Transverse colon (tissue), 4 donors: ENCODE measurements around the gene NCAPD2.

ENCODE experiments used
- EP300 ChIP-seq: sonication (generic); formaldehyde crosslinking; IDR thresholded peaks from one replicate; pipeline ENCODE4 v1.6.1; 2017; ENCODE audit warnings: antibody characterized with exemption, low read depth
- POLR2AphosphoS5 ChIP-seq, 3 donors: sonication (generic); formaldehyde crosslinking; IDR thresholded peaks; one replicate each; pipeline ENCODE4 v1.6.1; 2016; ENCODE audit warnings: antibody characterized with exemption in 3 of 3
- TF ChIP-seq, protein P1 (sequence below), 5 experiments: fragments of 200-600 bp in 3 of 5; fragments of 450-650 bp in 2 of 5; sonication (generic) in 3 of 5; IDR thresholded peaks; 1 replicate in 2 of 5; 2 replicates in 3 of 5; pipeline ENCODE4 v1.5.1; 2016 to 2017; ENCODE audit warnings: antibody characterized with exemption in 5 of 5, inconsistent platforms in 3 of 5, mild to moderate bottlenecking in 2 of 5, moderate library complexity in 1 of 5

DNA sequence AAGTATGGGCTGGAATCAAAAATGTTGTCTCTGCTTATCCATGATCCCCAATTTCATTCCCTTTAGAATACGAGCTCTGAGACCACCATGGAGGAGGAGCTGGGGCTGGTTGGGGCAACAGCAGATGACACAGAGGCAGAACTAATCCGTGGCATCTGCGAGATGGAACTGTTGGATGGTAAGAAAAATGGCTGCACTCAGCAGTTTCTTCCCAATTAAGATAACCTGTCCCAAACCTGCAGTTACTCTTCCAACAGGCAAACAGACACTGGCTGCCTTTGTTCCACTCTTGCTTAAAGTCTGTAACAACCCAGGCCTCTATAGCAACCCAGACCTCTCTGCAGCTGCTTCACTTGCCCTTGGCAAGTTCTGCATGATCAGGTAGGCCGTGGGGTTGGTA, 33.8 kb downstream of the NCAPD2 start:
- TF ChIP-seq POLR2AphosphoS5 (IDR thresholded peaks at IDR 0.05) (no peak), EP300 (no peak)
- TF ChIP-seq, protein P1, sequence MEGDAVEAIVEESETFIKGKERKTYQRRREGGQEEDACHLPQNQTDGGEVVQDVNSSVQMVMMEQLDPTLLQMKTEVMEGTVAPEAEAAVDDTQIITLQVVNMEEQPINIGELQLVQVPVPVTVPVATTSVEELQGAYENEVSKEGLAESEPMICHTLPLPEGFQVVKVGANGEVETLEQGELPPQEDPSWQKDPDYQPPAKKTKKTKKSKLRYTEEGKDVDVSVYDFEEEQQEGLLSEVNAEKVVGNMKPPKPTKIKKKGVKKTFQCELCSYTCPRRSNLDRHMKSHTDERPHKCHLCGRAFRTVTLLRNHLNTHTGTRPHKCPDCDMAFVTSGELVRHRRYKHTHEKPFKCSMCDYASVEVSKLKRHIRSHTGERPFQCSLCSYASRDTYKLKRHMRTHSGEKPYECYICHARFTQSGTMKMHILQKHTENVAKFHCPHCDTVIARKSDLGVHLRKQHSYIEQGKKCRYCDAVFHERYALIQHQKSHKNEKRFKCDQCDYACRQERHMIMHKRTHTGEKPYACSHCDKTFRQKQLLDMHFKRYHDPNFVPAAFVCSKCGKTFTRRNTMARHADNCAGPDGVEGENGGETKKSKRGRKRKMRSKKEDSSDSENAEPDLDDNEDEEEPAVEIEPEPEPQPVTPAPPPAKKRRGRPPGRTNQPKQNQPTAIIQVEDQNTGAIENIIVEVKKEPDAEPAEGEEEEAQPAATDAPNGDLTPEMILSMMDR (IDR thresholded peaks at IDR 0.05), result no peak
